Measurements from ENCODE around the gene PBX1.

DNA sequence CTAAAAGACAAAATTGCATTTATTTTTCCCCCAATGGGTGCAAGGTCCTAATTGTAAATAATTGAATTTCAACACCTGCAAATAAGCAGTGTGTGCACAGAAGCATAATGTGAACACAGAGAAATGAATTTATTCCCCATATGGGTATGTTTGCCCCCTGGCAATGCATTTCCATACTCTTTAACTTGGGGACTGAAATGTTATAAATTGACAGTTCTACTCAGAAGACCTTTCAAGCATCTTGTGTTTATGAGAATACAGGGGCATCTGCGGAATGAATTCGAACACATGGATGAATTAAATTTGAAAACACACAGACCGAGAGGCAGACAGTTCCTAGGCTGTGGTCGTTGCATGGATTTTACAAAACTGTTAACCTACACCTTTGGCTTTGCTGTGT is 3.5 kb downstream of the PBX1 start:
- TF ChIP-seq, protein P1, sequence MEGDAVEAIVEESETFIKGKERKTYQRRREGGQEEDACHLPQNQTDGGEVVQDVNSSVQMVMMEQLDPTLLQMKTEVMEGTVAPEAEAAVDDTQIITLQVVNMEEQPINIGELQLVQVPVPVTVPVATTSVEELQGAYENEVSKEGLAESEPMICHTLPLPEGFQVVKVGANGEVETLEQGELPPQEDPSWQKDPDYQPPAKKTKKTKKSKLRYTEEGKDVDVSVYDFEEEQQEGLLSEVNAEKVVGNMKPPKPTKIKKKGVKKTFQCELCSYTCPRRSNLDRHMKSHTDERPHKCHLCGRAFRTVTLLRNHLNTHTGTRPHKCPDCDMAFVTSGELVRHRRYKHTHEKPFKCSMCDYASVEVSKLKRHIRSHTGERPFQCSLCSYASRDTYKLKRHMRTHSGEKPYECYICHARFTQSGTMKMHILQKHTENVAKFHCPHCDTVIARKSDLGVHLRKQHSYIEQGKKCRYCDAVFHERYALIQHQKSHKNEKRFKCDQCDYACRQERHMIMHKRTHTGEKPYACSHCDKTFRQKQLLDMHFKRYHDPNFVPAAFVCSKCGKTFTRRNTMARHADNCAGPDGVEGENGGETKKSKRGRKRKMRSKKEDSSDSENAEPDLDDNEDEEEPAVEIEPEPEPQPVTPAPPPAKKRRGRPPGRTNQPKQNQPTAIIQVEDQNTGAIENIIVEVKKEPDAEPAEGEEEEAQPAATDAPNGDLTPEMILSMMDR (IDR thresholded peaks at IDR 0.05; ENCODE audit: low read depth, low read length, poor library complexity, severe bottlenecking) = no peak
- TF ChIP-seq EZH2phosphoT487 (IDR thresholded peaks at IDR 0.05; ENCODE audit: borderline replicate concordance, low read length) = no peak

All from DOHH2 (cell line).